ENCODE measurements around the gene HTR2B.
"Not testable (repeated sequence)": the region's sequence is repeated elsewhere in the genome, so short reads cannot be mapped to it uniquely, and the experiment has no call there.

Gene HTR2B

DNA sequence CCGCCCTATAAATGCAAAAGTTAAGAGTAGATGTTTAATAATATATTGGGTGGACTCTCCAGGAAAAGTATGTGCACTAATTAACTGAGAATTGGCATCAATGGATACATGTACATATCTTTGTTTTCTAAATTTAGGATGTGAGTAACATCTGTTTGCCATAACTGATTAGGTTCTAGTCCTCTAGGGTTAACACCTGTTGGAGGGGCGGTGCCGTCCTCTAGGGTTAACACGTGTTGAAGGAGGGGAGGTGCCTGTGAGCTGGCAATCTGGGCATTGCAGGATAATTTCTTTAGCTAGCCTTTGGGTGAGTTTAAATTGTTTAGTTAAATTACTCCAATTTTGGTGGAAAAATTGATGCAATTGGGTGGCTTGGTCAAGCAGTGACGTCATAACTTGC is 30.9 kb downstream of the HTR2B start:
- no peak for DNase-seq (ENCODE audit: low read depth in 2 of 2)

GRCh38 chr2:231088754-231089153 is 36.1 kb downstream of the HTR2B start:
- DNase-seq (ENCODE audit: low read depth in 2 of 2) = no peak

DNA sequence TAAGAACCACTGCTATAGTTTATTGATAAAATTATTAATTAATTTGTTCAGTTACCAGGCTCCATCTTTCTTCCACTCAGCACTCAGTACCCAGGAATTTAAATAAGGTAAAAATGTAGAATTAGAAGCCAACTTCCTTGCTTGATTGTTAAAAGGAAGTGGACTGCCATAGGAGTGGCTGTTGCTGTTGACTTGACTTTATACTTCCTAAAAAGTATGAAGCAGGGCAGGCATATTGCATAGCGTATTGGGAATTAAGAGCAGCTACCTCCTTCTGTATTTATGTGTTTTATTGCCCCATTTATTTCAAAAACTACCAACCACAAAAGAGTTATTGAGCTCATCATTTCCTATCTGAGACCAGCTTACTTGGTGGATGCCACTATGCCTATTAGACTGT is 40.3 kb downstream of the HTR2B start:
- no peak for DNase-seq (ENCODE audit: low read depth in 2 of 2)

- no peak for DNase-seq (ENCODE audit: low read depth in 2 of 2)
Measured at GRCh38 chr2:231069379-231070054, 55.3 kb downstream of the HTR2B start.

DNA sequence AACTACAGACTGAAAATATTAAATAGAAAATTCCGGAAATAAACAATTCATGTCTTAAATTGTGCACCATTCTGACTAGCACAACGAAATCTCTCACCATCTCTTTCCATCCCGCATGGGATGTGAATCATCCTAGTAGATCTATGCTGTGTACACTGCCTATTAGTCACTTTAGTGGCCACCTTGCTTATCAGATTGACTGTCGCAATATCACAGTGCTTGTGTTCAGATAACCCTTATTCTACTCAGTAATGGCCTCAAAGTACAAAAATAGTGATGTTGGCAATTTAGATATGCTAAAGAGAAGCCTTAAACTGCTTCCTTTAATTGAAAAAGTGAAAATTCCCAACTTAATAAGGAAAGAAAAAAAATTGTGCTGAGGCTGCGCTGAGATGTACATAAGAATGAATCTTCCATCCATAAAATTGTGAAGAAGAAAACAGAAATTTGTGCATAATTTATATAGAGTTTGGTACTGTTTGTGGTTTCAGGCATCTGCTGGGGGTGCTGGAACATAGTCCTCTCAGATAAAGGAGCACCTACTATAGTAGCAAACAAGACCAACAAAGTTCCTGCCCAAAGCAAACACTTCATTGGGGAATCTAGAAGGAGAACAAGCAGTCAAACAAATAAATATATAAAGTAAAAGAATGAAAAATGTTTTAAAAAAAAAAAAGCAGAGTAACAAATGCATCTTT is 56.2 kb downstream of the HTR2B start:
- DNase-seq (ENCODE audit: low read depth in 2 of 2) = no peak

DNA sequence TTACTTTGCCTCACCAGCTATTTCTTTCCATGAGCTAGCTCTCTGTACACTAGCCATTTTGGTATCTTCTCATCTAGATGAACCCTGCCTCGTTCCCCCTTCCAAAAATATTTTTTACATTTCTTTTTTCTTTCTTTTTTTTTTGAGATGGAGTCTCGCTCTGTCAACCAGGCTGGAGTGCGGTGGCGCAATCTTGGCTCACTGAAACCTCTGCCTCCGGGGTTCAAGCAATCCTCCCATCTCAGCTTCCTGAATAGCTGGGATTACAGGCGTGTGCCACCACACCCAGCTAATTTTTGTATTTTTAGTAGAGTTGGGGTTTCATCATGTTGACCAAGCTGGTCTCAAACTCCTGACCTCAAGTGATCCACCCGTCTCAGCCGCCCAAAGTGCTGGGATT is 57.3 kb downstream of the HTR2B start:
- not testable (repeated sequence) for DNase-seq (ENCODE audit: low read depth in 2 of 2)

DNA sequence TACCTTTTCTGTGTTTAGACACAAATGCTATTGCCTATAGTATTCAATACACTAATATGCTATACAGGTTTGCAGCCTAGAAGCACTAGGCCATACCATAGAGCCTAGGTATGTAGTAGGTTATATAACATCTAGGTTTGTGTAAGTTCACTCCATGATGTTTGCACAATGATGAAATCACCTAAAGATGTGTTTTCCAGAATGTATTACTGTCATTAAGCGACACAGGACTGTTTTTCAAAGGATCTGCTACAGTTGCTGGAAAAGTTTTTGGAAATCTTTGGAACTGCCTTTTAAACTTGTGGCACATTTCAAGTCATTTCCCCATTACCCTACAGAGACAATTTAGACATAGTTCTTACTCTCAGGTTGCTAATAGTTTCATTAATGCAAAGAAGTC is 58.9 kb downstream of the HTR2B start:
- no peak for DNase-seq (ENCODE audit: low read depth in 2 of 2)

GRCh38 chr2:231063347-231063746 is 61.5 kb downstream of the HTR2B start:
- DNase-seq (ENCODE audit: low read depth in 2 of 2) = no peak

- no peak for DNase-seq (ENCODE audit: low read depth in 2 of 2)
Measured at GRCh38 chr2:231062776-231063175, 62.1 kb downstream of the HTR2B start.

GRCh38 chr2:231059756-231060155 is 65.1 kb downstream of the HTR2B start:
- no peak for DNase-seq (ENCODE audit: low read depth in 2 of 2)

GRCh38 chr2:231058761-231059550 is 65.9 kb downstream of the HTR2B start:
- no peak for DNase-seq (ENCODE audit: low read depth in 2 of 2)
